K562 (cell line): Measurements from ENCODE around the gene ARV1. TPM values are rescaled to one million over a fixed set of nuclear protein-coding genes. Genes with fewer than 3 reads are reported as not detected.

Experiments used
- COPS2 ChIP-seq: fragments of 450-650 bp; conservative IDR thresholded peaks from 2 replicates; pipeline ENCODE4 v1.6.1; 2016; ENCODE audit warnings: mild to moderate bottlenecking, moderate library complexity
- FOXA3 ChIP-seq, 2 experiments: fragments of 450-650 bp in 1 of 2; sonication (generic) in 1 of 2; formaldehyde crosslinking; IDR thresholded peaks in 1 of 2; conservative IDR thresholded peaks in 1 of 2; 2 replicates each; pipeline versions ENCODE4 v1.4.0 to v1.8.0; 2020 to 2022; ENCODE audit warnings: mild to moderate bottlenecking in 2 of 2, missing genetic modification reagents in 1 of 2
- HES1 ChIP-seq: fragments of 450-650 bp; IDR thresholded peaks from 2 replicates; pipeline ENCODE4 v1.6.1; 2016; ENCODE audit warnings: low read depth, mild to moderate bottlenecking, moderate library complexity
- HOXB6 ChIP-seq: fragments of 250-450 bp; sonication (Bioruptor Pico); IDR thresholded peaks from 2 replicates; pipeline ENCODE4 v1.5.1; 2022; ENCODE audit warnings: mild to moderate bottlenecking, borderline replicate concordance
- MLLT1 ChIP-seq, 2 experiments: fragments of 450-650 bp; IDR thresholded peaks; 2 replicates each; pipeline ENCODE4 v1.6.1; 2016
- PRMT5 ChIP-seq: sonication (generic); formaldehyde crosslinking; IDR thresholded peaks from 2 replicates; pipeline ENCODE4 v1.5.0; 2020; ENCODE audit warnings: missing genetic modification reagents
- SIN3B ChIP-seq: fragments of 450-650 bp; IDR thresholded peaks from 2 replicates; pipeline ENCODE4 v1.6.1; 2017; ENCODE audit warnings: low read depth, mild to moderate bottlenecking, moderate library complexity
- SMAD1 ChIP-seq: fragments of 150-350 bp; IDR thresholded peaks from 2 replicates; pipeline ENCODE4 v1.6.1; 2014; ENCODE audit warnings: low read length, low read depth; ENCODE audit not compliant: partially characterized antibody
- THRAP3 ChIP-seq: fragments of 450-650 bp; IDR thresholded peaks from 2 replicates; pipeline ENCODE4 v1.6.1; 2016; ENCODE audit warnings: mild to moderate bottlenecking, inconsistent platforms, borderline replicate concordance
- XRCC4 ChIP-seq: IDR thresholded peaks from one replicate; pipeline ENCODE4 v1.6.1; 2011; ENCODE audit not compliant: insufficient read depth, insufficient read length; ENCODE audit errors: extremely low read depth
- ZBTB9 ChIP-seq: fragments of 450-650 bp; formaldehyde crosslinking; IDR thresholded peaks from 2 replicates; pipeline ENCODE4 v1.4.0; 2020; ENCODE audit warnings: mild to moderate bottlenecking, moderate library complexity
- ZKSCAN8 ChIP-seq: fragments of 200-800 bp; sonication (Bioruptor generic); IDR thresholded peaks from 2 replicates; pipeline ENCODE4 v1.6.1; 2016; ENCODE audit warnings: missing genetic modification characterization, missing compliant biosample characterization
- polyA plus RNA-seq, 8 experiments: library from polyadenylated mRNA; depleted of rRNA in 4 of 8; stranded (reverse) in 5 of 8; unstranded in 3 of 8; fragments of >200 nt; fragmentation: Nextera tagmentation in 2 of 8; fragmentation: Illumina TruSeq in 1 of 8; extraction: Ambion mirVana in 2 of 8; extraction: Trizol in 1 of 8; gene quantifications; 2 replicates each; pipeline versions ENCODE4 v1.2.1 to v1.2.3, GENCODE V29; 2011 to 2014; ENCODE audit warnings: inconsistent platforms in 1 of 8, missing spikeins in 1 of 8
- total RNA-seq, 7 experiments: library from RNA; depleted of rRNA in 6 of 7; stranded (reverse); fragments of >200 nt in 6 of 7; fragmentation: Illumina TruSeq in 2 of 7; extraction: Trizol in 2 of 7; gene quantifications; 2 replicates each; pipeline versions ENCODE4 v1.2.1 to v1.2.3, GENCODE V29; 2011 to 2021; ENCODE audit warnings: low replicate concordance in 1 of 7
- TF ChIP-seq, protein P1 (sequence below): sonication (generic); formaldehyde crosslinking; IDR thresholded peaks from 2 replicates; pipeline ENCODE4 v1.8.1; 2023; ENCODE audit warnings: missing genetic modification reagents, mild to moderate bottlenecking, borderline replicate concordance
- TF ChIP-seq, protein P2 (sequence below): fragments of 450-650 bp; IDR thresholded peaks from 2 replicates; pipeline ENCODE4 v1.7.1; 2018; ENCODE audit warnings: mild to moderate bottlenecking, low read depth; ENCODE audit not compliant: partially characterized antibody

ARV1 gene
- total and polyA plus RNA-seq, 9 of the 15 experiments (the other 6 are each of a cell fraction or from before 2014, with no cell fraction given), result 54.8 to 139 (median 74.0) TPM

GRCh38 chr1:230965535-230965934 is 13.4 kb upstream of the ARV1 start (continued):
- TF ChIP-seq, protein P1, sequence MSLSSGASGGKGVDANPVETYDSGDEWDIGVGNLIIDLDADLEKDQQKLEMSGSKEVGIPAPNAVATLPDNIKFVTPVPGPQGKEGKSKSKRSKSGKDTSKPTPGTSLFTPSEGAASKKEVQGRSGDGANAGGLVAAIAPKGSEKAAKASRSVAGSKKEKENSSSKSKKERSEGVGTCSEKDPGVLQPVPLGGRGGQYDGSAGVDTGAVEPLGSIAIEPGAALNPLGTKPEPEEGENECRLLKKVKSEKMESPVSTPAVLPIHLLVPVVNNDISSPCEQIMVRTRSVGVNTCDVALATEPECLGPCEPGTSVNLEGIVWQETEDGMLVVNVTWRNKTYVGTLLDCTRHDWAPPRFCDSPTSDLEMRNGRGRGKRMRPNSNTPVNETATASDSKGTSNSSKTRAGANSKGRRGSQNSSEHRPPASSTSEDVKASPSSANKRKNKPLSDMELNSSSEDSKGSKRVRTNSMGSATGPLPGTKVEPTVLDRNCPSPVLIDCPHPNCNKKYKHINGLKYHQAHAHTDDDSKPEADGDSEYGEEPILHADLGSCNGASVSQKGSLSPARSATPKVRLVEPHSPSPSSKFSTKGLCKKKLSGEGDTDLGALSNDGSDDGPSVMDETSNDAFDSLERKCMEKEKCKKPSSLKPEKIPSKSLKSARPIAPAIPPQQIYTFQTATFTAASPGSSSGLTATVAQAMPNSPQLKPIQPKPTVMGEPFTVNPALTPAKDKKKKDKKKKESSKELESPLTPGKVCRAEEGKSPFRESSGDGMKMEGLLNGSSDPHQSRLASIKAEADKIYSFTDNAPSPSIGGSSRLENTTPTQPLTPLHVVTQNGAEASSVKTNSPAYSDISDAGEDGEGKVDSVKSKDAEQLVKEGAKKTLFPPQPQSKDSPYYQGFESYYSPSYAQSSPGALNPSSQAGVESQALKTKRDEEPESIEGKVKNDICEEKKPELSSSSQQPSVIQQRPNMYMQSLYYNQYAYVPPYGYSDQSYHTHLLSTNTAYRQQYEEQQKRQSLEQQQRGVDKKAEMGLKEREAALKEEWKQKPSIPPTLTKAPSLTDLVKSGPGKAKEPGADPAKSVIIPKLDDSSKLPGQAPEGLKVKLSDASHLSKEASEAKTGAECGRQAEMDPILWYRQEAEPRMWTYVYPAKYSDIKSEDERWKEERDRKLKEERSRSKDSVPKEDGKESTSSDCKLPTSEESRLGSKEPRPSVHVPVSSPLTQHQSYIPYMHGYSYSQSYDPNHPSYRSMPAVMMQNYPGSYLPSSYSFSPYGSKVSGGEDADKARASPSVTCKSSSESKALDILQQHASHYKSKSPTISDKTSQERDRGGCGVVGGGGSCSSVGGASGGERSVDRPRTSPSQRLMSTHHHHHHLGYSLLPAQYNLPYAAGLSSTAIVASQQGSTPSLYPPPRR (CRISPR knock-in tag), result no peak
- TF ChIP-seq HES1 (no peak), COPS2 (no peak), MLLT1 (IDR thresholded peaks at IDR 0.05) (no peak), SMAD1 (no peak), XRCC4 (no peak), HOXB6 (no peak), THRAP3 (no peak), PRMT5 (no peak), ZKSCAN8 (CRISPR knock-in tag) (no peak), SIN3B (no peak), ZBTB9 (CRISPR knock-in tag) (no peak), FOXA3 (CRISPR knock-in tag; conservative IDR thresholded peaks at IDR 0.05 in 1 of 2, IDR thresholded peaks at IDR 0.05 in 1 of 2) (no peak)
- TF ChIP-seq, protein P2, sequence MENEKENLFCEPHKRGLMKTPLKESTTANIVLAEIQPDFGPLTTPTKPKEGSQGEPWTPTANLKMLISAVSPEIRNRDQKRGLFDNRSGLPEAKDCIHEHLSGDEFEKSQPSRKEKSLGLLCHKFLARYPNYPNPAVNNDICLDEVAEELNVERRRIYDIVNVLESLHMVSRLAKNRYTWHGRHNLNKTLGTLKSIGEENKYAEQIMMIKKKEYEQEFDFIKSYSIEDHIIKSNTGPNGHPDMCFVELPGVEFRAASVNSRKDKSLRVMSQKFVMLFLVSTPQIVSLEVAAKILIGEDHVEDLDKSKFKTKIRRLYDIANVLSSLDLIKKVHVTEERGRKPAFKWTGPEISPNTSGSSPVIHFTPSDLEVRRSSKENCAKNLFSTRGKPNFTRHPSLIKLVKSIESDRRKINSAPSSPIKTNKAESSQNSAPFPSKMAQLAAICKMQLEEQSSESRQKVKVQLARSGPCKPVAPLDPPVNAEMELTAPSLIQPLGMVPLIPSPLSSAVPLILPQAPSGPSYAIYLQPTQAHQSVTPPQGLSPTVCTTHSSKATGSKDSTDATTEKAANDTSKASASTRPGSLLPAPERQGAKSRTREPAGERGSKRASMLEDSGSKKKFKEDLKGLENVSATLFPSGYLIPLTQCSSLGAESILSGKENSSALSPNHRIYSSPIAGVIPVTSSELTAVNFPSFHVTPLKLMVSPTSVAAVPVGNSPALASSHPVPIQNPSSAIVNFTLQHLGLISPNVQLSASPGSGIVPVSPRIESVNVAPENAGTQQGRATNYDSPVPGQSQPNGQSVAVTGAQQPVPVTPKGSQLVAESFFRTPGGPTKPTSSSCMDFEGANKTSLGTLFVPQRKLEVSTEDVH, result no peak
